Vagina (tissue), 2 donors: Measurements from ENCODE around the gene FBXO10. TPM values are rescaled to one million over a fixed set of nuclear protein-coding genes. Genes with fewer than 3 reads are reported as not detected.

Experiments used
- DNase-seq, 2 donors: peaks; one replicate each; pipeline ENCODE4 v3.0.0-alpha.2; 2017; ENCODE audit errors: extremely low spot score in 2 of 2
- H3K27ac ChIP-seq: fragments of 200-600 bp; sonication (generic); one replicate; pipeline ENCODE4 v1.5.1; 2019
- H3K27me3 ChIP-seq: fragments of 200-600 bp; sonication (generic); one replicate; pipeline ENCODE4 v1.5.1; 2019
- H3K36me3 ChIP-seq, 2 donors: fragments of 200-600 bp; sonication (generic); one replicate each; pipeline ENCODE4 v1.5.1; 2017 to 2019
- H3K4me1 ChIP-seq: fragments of 200-600 bp; sonication (generic); one replicate; pipeline ENCODE4 v1.5.1; 2019
- H3K4me3 ChIP-seq, 2 donors: fragments of 200-600 bp; sonication (generic); 1 replicate in 1 of 2; 2 replicates in 1 of 2; pipeline ENCODE4 v1.5.1; 2016 to 2019
- H3K9me3 ChIP-seq: fragments of 200-600 bp; sonication (generic); one replicate; pipeline ENCODE4 v1.5.1; 2019
- CTCF ChIP-seq, 3 experiments: fragments of 450-650 bp in 2 of 3; fragments of 200-600 bp in 1 of 3; sonication (generic) in 1 of 3; IDR thresholded peaks; one replicate each; pipeline ENCODE4 v1.5.1; 2017 to 2019; ENCODE audit warnings: antibody characterized with exemption in 3 of 3, mild to moderate bottlenecking in 2 of 3, moderate library complexity in 2 of 3
- POLR2A ChIP-seq, 2 donors: fragments of 450-650 bp; IDR thresholded peaks; one replicate each; pipeline ENCODE4 v1.6.1; 2017; ENCODE audit warnings: antibody characterized with exemption in 2 of 2, mild to moderate bottlenecking in 2 of 2, moderate library complexity in 2 of 2
- POLR2AphosphoS5 ChIP-seq, 2 donors: sonication (generic); formaldehyde crosslinking; IDR thresholded peaks; one replicate each; pipeline ENCODE4 v1.9.0; 2017; ENCODE audit warnings: antibody characterized with exemption in 2 of 2, mild to moderate bottlenecking in 2 of 2, low read depth in 1 of 2; ENCODE audit not compliant: insufficient read depth in 1 of 2
- intact Hi-C: fragments of 100-400 bp; cut with DNase I; formaldehyde crosslinking; loops from one replicate; pipeline ENCODE4 v1.15.1; 2023
- total RNA-seq: library from RNA; depleted of rRNA; stranded (reverse); fragments of >200 nt; gene quantifications from one replicate; pipeline ENCODE4 v1.2.3, GENCODE V29; 2016

FBXO10 gene
- total RNA-seq, 1 donor from 2014 or later = 14.0 TPM

- H3K4me3 ChIP-seq = no peak overlapping the region
- peaks cover 5 to 88% of the 10 kb centered on the region in 2 donors for H3K36me3 ChIP-seq
- intact Hi-C loops = no loop called here
- H3K27ac ChIP-seq = no peak overlapping the region
- H3K27me3 ChIP-seq = no peaks in the 10 kb centered on the region
- H3K9me3 ChIP-seq = no peaks in the 10 kb centered on the region
- no peak for DNase-seq
- H3K4me1 ChIP-seq = no peaks in the 10 kb centered on the region
- TF ChIP-seq POLR2AphosphoS5 (IDR thresholded peaks at IDR 0.05; ENCODE audit: insufficient read depth in 1 of 2, low read depth in 1 of 2) (no peak), CTCF (IDR thresholded peaks at IDR 0.05) (no peak), POLR2A (IDR thresholded peaks at IDR 0.05) (no peak)
Measured at GRCh38 chr9:37499297-37499696, 76.9 kb downstream of the FBXO10 start.

GRCh38 chr9:37498457-37498856 lies 77.7 kb downstream of the FBXO10 start:
- Histone ChIP-seq H3K4me3 (no peak overlapping the region), H3K4me1 (no peaks in the 10 kb centered on the region), H3K36me3 (peaks cover 5 to 88% of the 10 kb centered on the region in 2 donors), H3K27me3 (no peaks in the 10 kb centered on the region), H3K27ac (no peak overlapping the region), H3K9me3 (no peaks in the 10 kb centered on the region)
- intact Hi-C loops = no loop called here
- DNase-seq = no peak
- TF ChIP-seq POLR2A (IDR thresholded peaks at IDR 0.05) (no peak), CTCF (IDR thresholded peaks at IDR 0.05) (no peak), POLR2AphosphoS5 (IDR thresholded peaks at IDR 0.05; ENCODE audit: insufficient read depth in 1 of 2, low read depth in 1 of 2) (no peak)

GRCh38 chr9:37497320-37497719 lies 78.9 kb downstream of the FBXO10 start:
- H3K4me1 ChIP-seq = no peaks in the 10 kb centered on the region
- H3K27me3 ChIP-seq = no peaks in the 10 kb centered on the region
- TF ChIP-seq POLR2A (IDR thresholded peaks at IDR 0.05) = no peak
- TF ChIP-seq CTCF (IDR thresholded peaks at IDR 0.05) = no peak
- TF ChIP-seq POLR2AphosphoS5 (IDR thresholded peaks at IDR 0.05; ENCODE audit: insufficient read depth in 1 of 2, low read depth in 1 of 2) = no peak
- H3K4me3 ChIP-seq = no peak overlapping the region
- no peaks in the 10 kb centered on the region for H3K9me3 ChIP-seq
- H3K36me3 ChIP-seq = peaks cover 5 to 88% of the 10 kb centered on the region in 2 donors
- H3K27ac ChIP-seq = no peak overlapping the region
- no peak for DNase-seq
- intact Hi-C loops = no loop called here

GRCh38 chr9:37496020-37496419 lies 80.2 kb downstream of the FBXO10 start:
- no peak overlapping the region for H3K4me3 ChIP-seq
- no peak for DNase-seq
- H3K27me3 ChIP-seq = no peaks in the 10 kb centered on the region
- no peaks in the 10 kb centered on the region for H3K4me1 ChIP-seq
- H3K27ac ChIP-seq = no peak overlapping the region
- H3K36me3 ChIP-seq = peaks cover 5 to 86% of the 10 kb centered on the region in 2 donors
- H3K9me3 ChIP-seq = no peaks in the 10 kb centered on the region
- intact Hi-C loops = no loop called here
- TF ChIP-seq POLR2A (IDR thresholded peaks at IDR 0.05) (no peak), POLR2AphosphoS5 (IDR thresholded peaks at IDR 0.05; ENCODE audit: insufficient read depth in 1 of 2, low read depth in 1 of 2) (no peak), CTCF (IDR thresholded peaks at IDR 0.05) (no peak)

- Histone ChIP-seq H3K4me1 (no peaks in the 10 kb centered on the region), H3K36me3 (peaks cover 5 to 86% of the 10 kb centered on the region in 2 donors), H3K27ac (no peak overlapping the region), H3K4me3 (no peak overlapping the region), H3K9me3 (no peaks in the 10 kb centered on the region), H3K27me3 (no peaks in the 10 kb centered on the region)
- intact Hi-C loops = no loop called here
- TF ChIP-seq CTCF (IDR thresholded peaks at IDR 0.05) (no peak), POLR2A (IDR thresholded peaks at IDR 0.05) (no peak), POLR2AphosphoS5 (IDR thresholded peaks at IDR 0.05; ENCODE audit: insufficient read depth in 1 of 2, low read depth in 1 of 2) (no peak)
- no peak for DNase-seq
Measured at GRCh38 chr9:37495571-37495970, 80.6 kb downstream of the FBXO10 start.
